GM19395 (cell line): ENCODE results near the gene PLCD1.
"Not testable (repeated sequence)": the region's sequence is repeated elsewhere in the genome, so short reads cannot be mapped to it uniquely, and the experiment has no call there.

Experiments
- ATAC-seq: cut with Tn5 transposase; IDR thresholded peaks from one replicate; pipeline ENCODE4 v1.9.1; 2021; ENCODE audit warnings: mild to moderate bottlenecking, moderate library complexity; ENCODE audit not compliant: unreplicated experiment

Gene PLCD1

GRCh38 chr3:38029400-38030125, at the start of gene PLCD1:
Gene PLCD1 (minus strand): TSS chr3:38029642. CDS start chr3:38029539, 103 bp downstream.
- no peak for ATAC-seq

GRCh38 chr3:38077073-38077472, 47.6 kb upstream of the PLCD1 start:
- not testable (repeated sequence) for ATAC-seq

DNA sequence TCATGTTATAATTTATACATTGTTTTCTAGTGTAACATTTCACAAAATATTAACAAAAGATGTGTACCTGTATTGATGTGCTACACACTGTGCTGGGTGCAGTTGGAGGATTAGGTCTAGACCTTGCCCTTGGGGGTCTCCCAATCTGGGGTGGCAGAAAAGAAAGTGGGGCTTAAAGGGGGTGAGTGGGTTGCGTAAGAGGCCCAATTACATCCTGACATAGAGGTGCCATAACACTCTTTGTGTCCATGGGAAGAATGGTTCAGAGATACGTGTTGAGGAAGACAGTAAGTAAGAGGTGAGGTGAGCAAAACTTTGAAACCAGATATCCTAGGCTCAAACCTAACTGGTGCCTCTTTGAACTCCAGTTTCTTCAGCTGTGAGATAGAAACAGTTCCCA, 40.6 kb upstream of the PLCD1 start:
- no peak for ATAC-seq

GRCh38 chr3:38067508-38068233, 38.2 kb upstream of the PLCD1 start:
- ATAC-seq: no peak

- not testable (repeated sequence) for ATAC-seq
Observed at GRCh38 chr3:38064453-38064852, 35.0 kb upstream of the PLCD1 start.

- ATAC-seq: no peak
Observed at GRCh38 chr3:38062809-38063208, 33.4 kb upstream of the PLCD1 start.

DNA sequence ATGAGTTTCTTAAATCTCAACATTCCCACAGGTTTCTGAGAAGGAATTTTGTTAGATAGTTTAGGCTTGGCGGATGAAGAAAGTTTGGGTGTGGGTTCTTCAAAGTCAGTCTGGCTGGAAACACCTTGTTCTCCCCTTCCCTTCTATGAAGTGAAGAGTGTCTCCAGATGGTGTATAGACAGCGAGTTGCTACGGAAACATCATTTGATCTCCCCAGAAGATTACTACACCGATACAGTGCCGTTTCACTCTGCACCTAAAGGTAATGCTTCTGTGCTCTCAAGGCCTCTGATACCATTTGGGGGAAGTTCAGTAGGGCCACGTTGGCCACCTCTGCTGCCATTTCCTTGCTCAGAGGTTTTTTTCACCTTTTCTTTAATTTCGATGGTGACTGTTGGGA, 30.1 kb upstream of the PLCD1 start:
- no peak for ATAC-seq

- ATAC-seq: no peak
Observed at GRCh38 chr3:38059148-38059547, 29.7 kb upstream of the PLCD1 start.

GRCh38 chr3:38054499-38055001, 25.1 kb upstream of the PLCD1 start:
- ATAC-seq: no peak

DNA sequence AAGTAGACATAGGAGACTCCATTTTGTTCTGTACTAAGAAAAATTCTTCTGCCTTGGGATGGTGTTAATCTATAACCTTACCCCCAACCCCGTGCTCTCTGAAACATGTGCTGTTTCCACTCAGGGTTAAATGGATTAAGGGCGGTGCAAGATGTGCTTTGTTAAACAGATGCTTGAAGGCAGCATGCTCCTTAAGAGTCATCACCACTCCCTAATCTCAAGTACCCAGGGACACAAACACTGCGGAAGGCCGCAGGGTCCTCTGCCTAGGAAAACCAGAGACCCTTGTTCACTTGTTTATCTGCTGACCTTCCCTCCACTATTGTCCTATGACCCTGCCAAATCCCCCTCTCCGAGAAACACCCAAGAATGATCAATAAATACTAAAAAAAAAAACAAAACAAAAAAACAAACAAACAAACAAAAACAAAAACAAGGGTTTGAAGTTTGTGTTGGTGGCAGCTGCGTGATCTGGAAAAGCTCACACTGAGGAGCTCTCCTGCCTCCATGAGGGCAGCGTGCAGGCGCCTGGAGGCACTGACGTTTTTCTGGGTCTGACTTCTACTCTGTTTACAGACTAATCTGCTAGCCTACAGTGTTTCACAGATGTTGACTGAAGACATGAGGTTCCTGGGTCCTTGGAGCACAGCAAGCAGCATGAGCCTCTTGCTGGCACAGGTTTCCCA, 24.5 kb upstream of the PLCD1 start:
- ATAC-seq: not testable (repeated sequence)

DNA sequence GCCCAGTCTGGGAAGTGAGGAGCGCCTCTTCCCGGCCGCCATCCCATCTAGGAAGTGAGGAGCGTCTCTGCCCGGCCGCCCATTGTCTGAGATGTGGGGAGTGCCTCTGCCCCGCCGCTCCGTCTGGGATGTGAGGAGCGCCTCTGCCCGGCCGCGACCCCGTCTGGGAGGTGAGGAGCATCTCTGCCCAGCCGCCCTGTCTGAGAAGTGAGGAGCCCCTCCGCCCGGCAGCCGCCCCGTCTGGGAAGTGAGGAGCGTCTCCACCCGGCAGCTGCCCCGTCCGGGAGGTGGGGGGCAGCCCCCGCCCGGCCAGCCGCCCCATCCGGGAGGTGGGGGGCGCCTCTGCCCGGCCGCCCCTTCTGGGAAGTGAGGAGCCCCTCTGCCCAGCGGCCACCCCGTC, 23.8 kb upstream of the PLCD1 start:
- not testable (repeated sequence) for ATAC-seq

GRCh38 chr3:38051131-38051530, 21.7 kb upstream of the PLCD1 start:
- no peak for ATAC-seq

DNA sequence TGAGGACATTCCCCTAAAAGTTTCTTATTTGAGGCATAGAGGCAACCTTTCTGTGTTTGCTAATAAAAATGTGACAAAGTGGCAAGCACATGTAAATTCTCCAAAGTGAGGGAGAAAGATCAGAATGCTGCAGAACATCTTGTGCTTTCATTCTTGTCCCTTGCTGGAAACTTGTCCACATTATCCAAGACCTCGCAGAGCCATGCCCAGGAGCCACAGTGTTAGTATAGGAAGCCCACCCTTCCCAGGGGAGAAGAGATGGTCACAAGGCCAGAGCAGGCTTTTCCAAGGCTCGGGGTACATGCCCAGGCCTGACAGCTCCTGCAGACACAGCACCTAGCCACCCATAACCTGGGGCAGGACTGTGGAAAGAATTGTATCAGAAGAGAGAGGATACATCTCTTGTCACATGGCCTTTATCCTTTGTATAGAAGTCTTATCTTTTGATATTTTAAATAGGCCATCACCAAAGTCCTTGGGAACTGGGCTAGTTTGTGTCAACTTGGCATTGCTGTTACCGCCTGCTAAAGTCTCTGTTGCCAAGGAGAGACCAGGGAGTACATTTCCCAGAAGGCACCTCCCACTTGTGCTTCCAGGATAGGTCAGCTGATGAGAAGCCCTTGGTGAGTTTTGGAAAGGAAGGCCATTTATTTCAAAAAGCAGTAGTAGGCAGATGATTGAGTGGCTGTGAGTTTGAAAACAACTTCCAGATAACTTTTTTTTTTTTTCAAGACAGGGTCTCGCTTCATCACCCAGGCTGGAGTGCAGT, 20.1 kb upstream of the PLCD1 start:
- ATAC-seq: no peak

DNA sequence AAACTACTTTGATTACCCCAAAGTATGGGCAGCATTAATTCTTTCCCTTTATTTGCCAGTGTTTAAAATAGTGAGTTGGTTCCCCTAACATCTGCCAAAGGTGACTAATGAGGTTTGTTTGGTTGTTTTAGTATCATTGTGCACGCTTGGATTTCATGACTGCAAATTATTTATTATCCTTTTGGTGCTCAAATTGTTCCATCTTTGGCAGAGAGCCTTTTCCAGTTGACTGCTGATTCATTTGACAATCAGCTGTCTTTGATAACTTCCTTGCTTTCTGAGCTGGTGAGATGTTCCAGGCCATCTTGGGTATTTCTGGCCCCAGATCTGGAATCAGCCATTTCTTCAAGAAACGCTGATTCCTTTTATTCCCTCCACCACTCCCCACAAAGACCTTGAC, 18.5 kb upstream of the PLCD1 start:
- ATAC-seq: no peak

DNA sequence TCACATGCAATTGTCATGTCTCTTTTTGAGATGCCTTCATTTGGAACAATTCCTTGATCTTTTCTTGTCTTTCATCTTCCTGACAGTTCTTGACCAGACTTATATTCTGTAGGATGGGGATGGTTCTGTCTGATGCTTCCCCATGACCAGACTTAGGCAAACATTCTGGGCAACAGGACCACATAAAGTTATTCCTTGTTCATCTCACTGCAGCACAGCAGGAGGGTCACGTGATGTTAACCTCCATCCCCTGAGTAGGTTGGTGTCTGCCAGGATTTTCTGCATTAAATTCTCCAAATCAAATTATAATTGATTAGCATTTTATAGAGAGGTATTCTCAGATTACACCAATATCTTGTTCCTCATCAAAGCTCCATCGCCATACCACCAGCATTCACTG, 17.4 kb upstream of the PLCD1 start:
- no peak for ATAC-seq

GRCh38 chr3:38046027-38046426, 16.6 kb upstream of the PLCD1 start:
- ATAC-seq: no peak

- no peak for ATAC-seq
Observed at GRCh38 chr3:38043486-38043885, 14.0 kb upstream of the PLCD1 start.

DNA sequence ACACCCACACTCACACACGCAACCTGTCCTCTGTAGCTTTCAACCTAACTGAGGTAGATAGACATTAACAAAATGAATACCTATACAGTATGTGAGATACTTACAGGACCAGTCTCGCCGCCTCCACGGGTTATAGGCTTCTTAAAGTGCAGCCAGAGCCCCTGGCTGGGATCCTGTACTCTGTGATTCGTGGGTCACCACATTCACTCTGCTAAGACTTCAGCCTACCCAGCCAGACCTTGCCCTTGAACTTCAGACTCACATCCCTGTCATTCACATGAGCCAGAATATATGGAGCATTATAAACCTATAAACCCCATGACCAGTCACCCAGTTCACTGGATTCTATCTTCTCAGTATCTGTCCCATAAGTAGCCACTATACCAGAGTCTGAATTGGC, 11.0 kb upstream of the PLCD1 start:
- no peak for ATAC-seq

GRCh38 chr3:38039899-38040261, 10.4 kb upstream of the PLCD1 start:
- peak; percentile 54 for ATAC-seq

DNA sequence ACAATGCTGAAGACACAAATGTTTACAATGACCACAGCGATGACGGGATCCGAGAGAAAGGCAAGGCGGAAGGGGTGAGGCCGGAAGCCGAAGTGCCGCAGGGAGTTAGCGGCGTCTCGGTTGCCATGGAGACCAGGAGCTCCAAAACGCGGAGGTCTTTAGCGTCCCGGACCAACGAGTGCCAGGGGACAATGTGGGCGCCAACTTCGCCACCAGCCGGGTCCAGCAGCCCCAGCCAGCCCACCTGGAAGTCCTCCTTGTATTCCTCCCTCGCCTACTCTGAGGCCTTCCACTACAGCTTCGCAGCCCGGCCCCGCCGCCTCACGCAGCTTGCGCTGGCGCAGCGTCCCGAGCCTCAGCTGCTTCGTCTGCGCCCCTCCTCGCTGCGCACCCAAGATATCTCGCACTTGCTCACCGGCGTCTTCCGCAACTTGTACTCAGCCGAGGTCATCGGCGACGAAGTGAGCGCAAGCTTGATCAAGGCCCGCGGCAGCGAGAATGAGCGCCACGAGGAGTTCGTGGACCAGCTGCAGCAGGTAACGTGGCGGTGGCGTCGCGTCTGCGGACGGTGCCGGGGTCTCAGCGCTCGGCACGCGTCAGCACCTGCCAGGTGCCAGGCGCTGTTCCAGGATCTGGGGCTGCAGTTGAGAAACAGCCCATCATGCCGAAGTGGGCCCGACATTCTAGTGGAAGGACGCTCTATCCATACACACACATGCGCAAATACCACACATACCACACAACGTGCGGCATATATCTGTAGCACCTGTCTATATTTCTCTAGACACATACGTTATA, 9.9 kb upstream of the PLCD1 start, which contains the start of gene DLEC1:
Gene DLEC1 (plus strand): TSS at position 108 of the 798 bp plus-strand sequence. CDS start 18 bp downstream, at position 126.
- ATAC-seq: peak; percentile 92
